Keratinocyte (primary cell): ENCODE results near the gene EGLN1.

Experiments
- EZH2 ChIP-seq: IDR thresholded peaks from one replicate; pipeline ENCODE4 v1.6.1; 2012; ENCODE audit warnings: inconsistent platforms, mild to moderate bottlenecking, low read length, moderate library complexity
- TF ChIP-seq, protein P1 (sequence below), 3 experiments: IDR thresholded peaks in 1 of 3; conservative IDR thresholded peaks in 1 of 3; optimal IDR thresholded peaks in 1 of 3; 2 replicates in 2 of 3; 3 replicates in 1 of 3; pipeline versions ENCODE3 to v1.5.1; 2011; ENCODE audit warnings: low read length in 3 of 3, mild to moderate bottlenecking in 3 of 3, moderate library complexity in 2 of 3, control low read depth in 1 of 3, inconsistent platforms in 1 of 3; ENCODE audit not compliant: insufficient read depth in 2 of 3; ENCODE audit errors: extremely low read depth in 1 of 3

DNA sequence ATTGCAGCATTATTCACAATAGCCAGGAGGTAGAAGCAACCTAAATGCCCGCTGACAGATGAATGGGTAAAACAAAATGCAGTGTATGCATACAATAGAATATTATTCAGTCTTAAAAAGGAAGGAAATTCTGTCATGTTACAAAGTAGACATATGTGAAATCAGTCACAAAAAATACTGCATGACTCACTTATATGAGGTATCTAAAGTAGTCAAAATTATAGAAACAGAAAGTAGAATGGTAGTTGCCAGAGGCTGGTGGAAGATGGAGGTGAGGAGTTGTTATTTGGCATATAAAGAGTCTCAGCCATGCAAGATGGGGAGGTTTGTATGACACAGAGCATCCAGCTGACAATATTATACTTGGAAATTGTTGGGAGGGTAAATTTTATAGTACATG, 43.0 kb upstream of the EGLN1 start:
- TF ChIP-seq, protein P1, sequence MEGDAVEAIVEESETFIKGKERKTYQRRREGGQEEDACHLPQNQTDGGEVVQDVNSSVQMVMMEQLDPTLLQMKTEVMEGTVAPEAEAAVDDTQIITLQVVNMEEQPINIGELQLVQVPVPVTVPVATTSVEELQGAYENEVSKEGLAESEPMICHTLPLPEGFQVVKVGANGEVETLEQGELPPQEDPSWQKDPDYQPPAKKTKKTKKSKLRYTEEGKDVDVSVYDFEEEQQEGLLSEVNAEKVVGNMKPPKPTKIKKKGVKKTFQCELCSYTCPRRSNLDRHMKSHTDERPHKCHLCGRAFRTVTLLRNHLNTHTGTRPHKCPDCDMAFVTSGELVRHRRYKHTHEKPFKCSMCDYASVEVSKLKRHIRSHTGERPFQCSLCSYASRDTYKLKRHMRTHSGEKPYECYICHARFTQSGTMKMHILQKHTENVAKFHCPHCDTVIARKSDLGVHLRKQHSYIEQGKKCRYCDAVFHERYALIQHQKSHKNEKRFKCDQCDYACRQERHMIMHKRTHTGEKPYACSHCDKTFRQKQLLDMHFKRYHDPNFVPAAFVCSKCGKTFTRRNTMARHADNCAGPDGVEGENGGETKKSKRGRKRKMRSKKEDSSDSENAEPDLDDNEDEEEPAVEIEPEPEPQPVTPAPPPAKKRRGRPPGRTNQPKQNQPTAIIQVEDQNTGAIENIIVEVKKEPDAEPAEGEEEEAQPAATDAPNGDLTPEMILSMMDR (optimal IDR thresholded peaks at IDR 0.05 in 1 of 3, IDR thresholded peaks at IDR 0.05 in 1 of 3, conservative IDR thresholded peaks at IDR 0.05 in 1 of 3; ENCODE audit: extremely low read depth in 1 of 3, insufficient read depth in 2 of 3, low read length in 3 of 3) = no peak
- no peak for TF ChIP-seq EZH2
